SKM-1 treated with dmso at 0.1 percent for 144 hours (cell line): ENCODE data around the gene TSHZ2.
A peak's percentile ranks its signal among the peaks of the same experiment; 100 is the strongest.
"Not testable (repeated sequence)": the region's sequence is repeated elsewhere in the genome, so short reads cannot be mapped to it uniquely, and the experiment has no call there.

Experiments
- DNase-seq: peaks from one replicate; lab custom pipeline; 2025; ENCODE audit not compliant: unreplicated experiment; lab: John Stamatoyannopoulos, UW

TSHZ2 gene

DNA sequence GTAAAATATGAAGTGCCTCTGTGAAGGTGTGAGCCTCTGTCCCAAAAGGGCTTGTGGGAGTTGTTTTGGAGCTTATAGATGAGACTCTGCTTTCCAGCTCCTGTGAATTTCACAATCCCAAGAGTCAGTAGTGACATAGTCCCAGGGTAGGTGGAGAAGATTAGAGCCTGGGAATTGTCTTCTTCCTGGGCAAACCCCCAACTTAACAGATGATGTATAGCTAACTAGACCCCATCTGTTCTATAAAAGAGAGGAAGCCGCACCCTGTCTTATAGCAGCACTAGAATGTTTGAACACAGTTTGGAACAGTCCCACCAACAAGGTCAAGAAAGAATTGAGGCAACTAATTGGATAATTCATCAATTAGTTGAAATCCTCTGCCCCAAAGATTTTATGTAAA, 326.8 kb downstream of the TSHZ2 start:
- no peak for DNase-seq

DNA sequence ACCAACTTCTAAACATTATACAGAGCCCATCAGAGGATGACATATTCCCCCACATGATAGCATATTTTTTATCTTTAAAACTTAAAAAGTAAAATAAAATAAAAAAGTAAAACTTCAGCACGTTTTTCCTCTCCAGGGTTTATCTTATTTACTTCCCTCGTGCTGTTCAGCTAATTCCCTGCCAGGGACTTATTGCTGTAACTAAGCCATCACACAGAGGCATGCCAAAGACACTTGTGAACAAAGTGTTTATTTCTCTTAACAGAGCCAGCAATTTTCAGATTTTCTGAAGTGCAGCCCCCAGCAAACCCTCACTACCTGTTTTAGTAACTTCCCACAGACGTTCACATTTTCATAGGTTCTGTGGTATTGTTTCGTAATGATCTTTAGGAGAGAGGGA, 327.7 kb downstream of the TSHZ2 start:
- DNase-seq, result no peak

DNA sequence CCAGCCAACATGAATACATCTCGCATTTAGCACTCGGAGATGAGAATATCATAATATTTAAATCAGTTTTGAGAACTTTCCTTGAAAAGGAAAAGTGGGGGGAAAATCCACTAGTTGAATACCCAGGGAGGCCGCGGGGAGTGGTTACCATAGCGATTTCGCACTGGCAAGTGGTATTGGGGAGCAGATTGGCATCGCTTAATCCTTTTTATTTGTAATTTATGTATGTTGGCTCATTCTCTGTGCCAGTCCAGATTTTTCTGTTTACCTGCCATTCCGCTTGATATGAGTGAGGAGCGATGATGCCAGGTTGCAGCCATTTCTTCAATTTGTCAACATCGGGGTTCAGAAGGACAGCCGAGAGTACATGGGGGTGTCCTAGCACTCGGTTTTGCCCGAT, 329.7 kb downstream of the TSHZ2 start:
- no peak for DNase-seq

DNA sequence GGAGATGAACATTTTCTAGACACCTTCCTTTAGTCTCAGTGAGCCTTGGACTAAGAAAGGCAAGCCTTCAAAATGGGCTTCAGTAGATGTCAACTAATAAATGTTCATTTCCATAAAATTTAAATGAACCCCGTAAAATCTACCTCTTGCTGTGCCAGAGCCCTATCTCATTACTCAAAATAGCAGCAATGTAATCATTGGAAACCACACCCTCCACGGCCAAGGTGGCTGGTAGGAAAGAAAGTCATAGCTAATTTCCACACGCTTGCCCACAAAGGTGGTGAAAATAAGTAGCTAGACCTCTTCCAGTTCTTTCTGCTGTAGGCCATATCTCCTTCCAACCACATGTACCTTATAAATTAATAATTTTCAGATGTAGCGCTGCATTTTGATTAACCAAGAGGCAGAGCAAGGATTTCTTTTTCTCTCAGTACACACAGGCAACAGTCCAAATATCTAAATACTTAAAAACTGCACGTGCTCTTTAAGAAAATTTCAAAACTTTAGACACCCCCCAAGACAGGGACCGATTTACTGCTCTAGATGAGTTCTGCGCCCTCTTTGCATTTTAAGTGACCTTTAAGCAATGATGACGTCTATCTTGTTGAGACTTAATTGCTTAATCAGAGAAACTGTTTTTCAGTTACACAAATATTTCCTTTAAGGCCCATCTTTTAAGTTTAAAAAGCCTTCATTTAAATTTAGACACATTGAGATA, 330.7 kb downstream of the TSHZ2 start:
- peak; percentile 84 for DNase-seq

DNA sequence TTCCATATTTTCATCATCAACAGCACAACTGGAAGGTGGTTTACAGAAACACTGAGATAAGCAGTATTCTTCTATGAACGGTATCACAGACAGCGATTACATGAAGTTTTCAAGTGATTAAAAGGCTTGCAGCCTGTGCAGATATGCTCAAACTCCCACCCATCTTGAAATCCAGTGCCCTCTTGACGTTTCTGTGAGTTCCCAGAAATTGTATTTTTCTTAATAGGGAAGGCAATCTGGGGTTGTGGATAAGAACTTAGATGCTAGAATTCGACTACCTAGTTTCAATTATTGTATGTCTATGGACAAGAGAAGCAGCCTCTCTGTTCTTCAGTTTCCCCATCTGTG, 331.2 kb downstream of the TSHZ2 start:
- no peak for DNase-seq

DNA sequence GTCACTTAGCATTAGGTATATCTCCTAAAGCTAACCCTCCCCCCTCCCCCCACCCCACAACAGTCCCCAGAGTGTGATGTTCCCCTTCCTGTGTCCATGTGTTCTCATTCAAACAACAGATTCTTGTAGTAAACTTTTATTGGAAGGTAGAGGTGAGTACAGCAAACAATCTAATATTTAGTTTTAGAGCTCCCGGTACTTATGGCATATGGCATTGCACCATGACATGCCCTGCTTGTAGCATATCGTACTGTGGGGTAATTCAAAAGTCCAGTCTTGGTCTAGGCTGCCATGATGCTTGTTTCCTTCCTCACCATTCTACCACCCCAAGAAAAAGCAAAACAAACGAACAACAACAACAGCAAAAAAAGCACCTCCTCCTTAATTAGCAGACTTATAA, 332.0 kb downstream of the TSHZ2 start:
- DNase-seq, result no peak

DNA sequence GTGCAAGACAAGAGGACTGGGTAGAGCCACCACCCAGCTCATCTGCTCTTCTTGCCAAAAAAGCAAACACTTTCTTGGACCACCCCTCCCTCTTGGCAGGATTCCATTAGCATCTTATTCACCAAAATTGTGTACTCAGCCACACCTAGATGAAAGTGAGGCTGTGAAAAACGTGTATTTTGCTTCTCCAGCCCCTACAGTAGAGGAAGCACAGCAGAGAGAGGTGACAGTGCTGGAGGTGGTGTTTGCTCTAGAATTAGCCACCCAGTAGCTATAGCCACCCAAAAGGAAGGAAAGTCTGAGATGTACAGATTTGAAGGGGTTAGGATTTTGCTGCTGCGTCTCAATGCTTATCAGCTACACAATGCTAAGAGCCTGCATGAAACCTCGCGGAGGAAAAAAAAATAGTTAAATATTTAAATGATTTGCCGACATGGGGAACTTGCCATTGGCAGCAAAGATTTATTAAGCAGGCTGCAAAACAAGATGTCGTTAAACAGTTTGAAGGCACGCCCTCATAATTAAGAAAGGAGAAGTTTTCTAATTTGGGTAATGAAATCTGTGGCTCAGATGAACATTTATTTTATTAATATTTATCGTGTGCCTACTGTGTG, 334.1 kb downstream of the TSHZ2 start:
- no peak for DNase-seq

DNA sequence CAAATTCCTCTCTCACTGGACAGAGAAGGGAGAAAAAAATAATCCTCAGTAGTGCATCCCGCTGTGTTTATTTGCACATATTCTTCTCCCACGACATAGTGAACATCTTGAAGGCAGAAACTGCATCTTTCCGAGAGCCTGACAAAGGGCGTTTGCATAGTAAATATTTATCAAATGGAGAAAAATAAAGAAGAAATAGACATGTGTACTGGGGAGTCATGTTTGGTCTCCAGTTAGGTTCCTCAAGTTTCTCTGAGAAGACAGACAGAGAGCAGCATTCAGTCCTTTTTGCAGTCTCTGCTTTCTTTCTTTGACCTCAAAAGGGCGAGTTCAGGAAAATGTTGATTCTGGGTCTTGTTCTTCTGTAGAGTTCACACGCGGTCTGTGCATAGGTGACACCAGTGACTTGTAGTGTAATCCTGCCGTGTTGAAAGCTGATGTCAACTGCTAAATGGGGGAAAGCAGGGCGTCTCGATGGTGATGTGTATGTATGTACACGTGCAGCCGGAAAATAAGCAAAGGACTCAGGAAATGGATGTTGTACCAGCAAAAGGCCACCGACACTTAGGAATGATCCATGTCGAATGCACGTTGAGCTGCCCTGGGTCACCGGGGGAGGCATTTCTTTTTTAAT, 335.9 kb downstream of the TSHZ2 start:
- DNase-seq, result no peak

DNA sequence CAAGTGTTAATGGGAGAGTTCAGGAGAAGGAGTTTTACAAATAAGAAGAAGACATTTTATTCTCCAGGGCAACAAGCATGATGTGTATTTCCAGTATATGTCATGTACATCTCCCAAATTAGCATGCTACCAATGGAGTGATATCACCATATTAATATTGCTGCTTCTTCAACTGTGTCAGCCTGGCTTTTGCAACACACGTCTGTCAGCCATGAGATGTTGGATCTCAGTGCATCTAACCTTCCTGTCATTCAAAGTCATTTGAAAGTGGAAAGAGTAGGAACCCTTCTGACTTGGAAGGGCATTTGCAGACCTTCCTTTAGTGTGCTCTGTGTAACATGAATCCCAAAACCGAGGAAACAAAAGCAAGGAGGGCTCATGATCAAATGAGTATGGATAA, 337.4 kb downstream of the TSHZ2 start:
- no peak for DNase-seq

DNA sequence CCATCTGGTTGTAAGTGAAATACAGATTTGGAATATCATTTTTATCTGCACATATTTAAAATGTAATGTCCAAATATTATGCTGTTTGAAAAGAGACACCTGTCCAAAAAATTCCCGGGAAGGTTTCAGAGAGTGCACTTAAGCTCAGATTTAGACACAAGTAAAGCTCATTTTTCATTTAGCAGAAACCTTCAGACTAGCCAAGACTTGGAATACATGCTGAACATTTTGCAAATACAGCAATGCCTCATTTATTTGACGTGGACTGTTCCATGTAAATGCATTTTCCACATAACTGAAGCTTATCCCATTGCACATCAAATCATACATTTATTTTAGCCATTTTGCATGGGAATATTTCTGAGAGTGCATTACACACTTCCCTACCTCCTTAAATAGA, 340.8 kb downstream of the TSHZ2 start:
- no peak for DNase-seq

DNA sequence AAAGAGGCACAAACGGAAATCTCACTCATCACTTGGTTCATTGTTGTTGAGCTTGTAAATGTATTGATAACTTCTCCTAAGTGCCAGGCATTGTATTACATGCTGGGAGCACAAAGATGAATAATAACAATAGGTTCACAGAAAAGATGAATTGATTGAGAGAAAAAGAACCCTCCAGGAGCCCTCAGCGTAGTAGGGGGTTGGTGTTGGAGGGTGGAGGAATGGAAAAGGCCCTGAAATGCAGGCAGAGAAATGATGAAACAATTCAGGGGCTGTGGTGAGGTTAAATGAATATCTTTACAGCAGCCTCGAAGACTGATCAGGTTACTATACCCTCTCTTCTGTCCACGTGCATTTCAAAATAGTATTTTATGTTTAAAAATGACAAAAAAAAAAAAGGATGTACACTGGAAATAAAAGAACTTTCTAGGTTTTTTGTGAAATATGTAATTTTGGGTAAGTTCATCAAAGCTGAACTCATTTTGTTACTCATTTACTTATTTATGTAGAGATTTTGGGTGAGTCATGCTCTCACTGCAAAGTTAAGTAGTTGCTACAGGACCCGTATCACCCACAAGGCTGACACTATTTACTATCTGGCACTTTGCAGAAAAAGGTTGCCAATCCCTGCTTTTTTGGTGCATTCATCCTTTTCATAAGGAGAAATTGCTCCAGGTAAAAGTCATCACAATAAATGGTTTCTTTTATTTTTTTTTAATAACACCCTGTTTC, 344.2 kb downstream of the TSHZ2 start:
- DNase-seq, result no peak

DNA sequence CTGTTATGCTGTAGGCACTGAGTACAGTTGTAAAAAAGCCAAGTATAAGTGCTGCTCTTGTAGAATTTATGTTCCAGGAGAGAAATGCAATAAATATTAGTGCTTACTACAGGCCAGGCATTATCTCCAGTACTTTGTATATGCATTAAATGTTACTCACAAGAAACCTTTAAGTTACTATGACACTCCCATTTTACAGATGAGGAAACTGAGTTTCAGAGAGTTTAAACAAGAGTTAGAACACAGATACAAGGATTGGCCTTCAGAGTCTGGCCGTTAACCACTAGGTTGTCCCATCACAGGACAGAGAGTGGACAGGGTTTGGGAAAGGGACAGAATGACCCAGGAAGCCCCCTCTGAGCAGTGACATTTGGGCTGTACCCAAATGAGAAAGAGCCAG, 347.0 kb downstream of the TSHZ2 start:
- no peak for DNase-seq

DNA sequence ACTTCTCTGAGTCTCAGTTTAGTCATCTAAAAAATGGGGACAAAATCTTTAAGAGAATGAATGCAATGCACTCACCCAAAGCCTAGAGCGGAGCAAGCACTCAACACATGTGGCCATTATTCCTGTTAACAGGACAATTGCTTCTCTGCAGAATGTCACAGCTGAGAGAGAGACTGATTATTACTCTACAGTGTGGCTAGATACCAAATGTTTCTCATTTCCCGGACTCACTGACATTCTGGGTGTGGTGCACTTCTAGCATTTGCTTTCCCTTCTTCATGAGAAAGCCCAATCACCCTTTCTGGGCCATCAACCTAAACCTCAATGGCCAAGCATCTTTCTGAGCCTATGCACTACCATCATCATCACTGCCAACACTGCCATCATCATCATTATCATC, 347.6 kb downstream of the TSHZ2 start:
- DNase-seq, result no peak

DNA sequence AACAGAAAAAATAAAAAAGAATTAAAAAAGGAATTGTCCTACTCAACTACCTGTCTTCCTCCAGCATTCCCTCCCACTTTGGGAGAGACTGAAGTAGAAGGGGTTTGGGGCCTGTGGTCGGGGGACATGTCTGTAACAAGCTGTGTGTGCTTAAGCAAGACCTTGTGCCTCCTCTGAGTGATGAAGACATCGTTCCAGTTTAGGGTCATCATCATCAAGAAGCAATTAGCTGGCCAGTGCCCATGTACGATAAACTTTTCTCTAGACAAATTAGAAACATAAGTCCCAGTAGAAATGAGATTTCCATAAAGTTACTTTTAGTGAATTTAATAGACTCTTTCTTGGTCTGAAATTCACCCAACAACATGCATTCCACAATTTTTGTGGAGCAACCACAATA, 348.5 kb downstream of the TSHZ2 start:
- no peak for DNase-seq

DNA sequence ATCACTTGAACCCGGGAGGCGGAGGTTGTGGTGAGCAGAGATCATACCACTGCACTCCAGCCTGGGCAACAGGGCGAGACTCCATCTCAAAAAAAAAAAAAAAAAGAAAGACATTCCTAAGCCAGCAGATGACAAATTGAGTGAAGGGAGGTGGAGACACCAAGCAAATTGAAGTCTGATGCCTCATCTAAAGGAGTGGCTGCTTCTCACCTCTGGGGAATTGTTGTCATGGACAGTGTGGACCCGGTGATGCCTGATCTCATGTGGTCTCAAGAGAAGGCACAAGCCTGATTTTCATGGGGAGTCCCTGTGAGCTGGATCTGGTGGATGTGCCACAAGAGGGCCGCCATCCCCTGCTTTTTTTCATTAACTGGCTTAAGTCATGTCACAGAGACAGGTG, 349.4 kb downstream of the TSHZ2 start:
- no peak for DNase-seq

DNA sequence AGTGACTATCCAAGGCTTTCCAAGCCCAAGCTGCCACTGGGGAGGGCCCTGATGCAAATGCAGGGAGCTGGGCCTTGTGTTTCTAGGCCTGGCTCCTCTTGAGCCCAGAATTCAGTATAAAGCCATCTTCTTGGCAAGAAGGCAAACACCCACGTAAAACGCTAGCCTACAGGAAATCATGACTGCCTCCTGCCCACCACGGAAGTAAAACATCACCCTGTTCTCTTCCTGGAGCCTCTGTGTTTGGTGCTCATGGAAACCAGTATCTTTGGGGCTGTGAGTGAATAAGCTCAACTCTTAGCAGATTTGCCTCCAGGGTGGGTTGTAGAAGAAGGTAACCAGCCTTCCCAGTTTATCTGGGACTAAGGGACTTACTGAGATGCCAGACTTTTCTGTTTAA, 350.5 kb downstream of the TSHZ2 start:
- no peak for DNase-seq

DNA sequence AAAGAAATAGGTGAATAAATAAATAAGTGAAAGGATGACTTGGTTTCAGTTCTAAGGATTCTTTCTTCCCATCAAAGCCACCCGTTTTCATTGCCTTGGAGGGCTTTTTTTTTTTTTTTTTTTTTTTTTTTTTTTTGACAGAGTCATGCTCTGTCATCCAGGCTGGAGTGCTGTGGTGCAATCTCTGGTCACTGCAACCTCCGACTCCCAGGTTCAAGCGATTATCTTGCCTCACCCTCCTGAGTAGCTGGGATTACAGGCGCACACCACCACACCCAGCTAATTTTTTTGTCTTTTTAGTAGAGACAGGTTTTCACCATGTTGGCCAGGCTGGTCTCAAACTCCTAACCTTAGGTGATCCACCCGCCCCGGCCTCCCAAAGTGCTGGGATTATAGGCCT, 351.3 kb downstream of the TSHZ2 start:
- DNase-seq, result not testable (repeated sequence)

DNA sequence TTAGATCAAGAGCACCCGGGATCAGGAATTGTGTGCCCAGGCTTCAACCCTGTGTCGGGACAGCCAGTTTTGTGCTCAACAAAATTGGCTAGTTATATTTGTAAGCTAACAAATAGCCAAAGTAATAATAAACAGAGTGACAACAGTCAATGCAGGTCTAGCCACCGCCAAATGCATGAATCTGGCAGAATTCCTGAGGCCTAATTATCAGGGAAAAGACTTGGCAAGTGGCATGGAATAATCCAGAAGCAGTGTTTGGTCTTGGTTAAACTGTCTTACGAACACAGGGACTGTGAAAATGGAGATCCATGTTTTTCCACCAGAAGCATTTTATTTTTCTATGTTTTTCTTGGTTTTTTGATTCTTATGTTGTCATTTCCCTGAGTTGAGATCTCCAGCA, 352.7 kb downstream of the TSHZ2 start:
- DNase-seq, result no peak

DNA sequence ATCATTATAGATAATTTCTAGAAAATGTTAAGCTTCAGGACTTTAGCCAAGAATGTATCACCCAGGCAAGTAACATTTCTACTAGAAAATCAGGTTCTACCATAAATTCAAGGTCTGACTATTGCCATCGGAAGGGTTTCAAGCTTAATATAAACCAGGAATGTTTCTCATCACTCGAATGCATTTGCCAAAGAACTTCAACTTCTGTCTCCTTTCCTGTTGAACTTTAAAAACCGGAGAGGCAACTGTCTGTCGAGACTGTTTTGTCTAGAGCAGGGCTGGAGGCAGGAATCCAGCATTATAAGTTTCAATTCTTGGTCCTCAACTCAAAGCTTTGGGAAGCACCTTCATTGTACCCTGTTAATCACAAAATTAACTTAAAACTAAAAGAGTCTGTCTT, 356.8 kb downstream of the TSHZ2 start:
- no peak for DNase-seq

DNA sequence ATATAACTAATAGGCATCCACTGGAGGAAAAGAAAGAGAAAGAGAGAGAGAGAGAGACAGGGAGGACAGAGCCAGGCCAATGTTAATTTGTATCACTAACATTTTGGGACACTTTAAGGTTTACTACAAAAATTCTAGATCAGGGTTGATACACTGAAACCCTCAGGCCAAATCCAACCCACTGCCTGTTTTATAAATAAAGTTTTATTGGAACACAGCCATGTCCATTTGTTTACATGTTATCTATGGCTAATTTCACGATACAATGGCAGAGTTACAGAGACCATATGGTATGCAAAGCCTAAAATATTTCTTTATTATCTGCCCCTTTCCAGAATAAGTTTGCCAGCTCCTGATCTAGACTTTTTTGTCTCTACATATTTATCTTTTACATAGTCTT, 357.6 kb downstream of the TSHZ2 start:
- no peak for DNase-seq

DNA sequence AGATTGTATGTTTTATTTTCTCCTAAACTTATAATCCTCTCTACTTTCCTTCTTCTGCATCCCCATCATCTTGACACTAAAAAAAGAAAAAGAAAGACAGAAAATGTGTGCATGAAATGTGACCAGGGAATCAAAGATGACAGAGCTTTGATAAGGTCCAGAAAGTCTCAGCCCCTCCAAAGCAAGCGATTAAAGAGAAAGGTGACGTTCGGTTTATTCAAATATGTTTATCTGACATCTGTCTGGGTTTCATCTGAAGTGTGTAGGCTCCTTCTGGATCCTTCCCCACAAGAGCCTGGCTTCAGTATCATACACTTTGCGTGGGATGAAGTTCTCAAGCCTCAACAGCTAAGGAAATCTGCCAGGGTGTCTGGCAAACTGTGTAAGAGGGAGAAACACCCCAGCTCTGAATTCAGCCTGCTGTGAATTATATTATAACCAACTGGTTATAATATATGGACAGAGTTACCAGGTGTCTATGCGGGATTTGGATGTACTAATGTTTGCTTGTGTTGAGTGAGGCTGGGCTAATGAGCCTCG, 358.5 kb downstream of the TSHZ2 start:
- DNase-seq, result no peak
